GM18511 (cell line): ENCODE measurements around the gene MYCBPAP.

Experiments
- ATAC-seq: cut with Tn5 transposase; IDR thresholded peaks from one replicate; pipeline ENCODE4 v1.9.1; 2021; ENCODE audit warnings: mild to moderate bottlenecking, moderate library complexity; ENCODE audit not compliant: unreplicated experiment

MYCBPAP gene

GRCh38 chr17:50487213-50488096 lies 20.8 kb upstream of the MYCBPAP start:
- no peak for ATAC-seq

- no peak for ATAC-seq
Measured at GRCh38 chr17:50488880-50489279, 19.4 kb upstream of the MYCBPAP start.

GRCh38 chr17:50491505-50491904 lies 16.7 kb upstream of the MYCBPAP start:
- ATAC-seq, result no peak

- ATAC-seq, result no peak
Measured at GRCh38 chr17:50492214-50492613, 16.0 kb upstream of the MYCBPAP start.

- no peak for ATAC-seq
Measured at GRCh38 chr17:50493744-50494143, 14.5 kb upstream of the MYCBPAP start.

GRCh38 chr17:50495217-50495823 lies 12.9 kb upstream of the MYCBPAP start:
- ATAC-seq, result no peak

GRCh38 chr17:50495918-50496317 lies 12.3 kb upstream of the MYCBPAP start:
- ATAC-seq, result no peak

GRCh38 chr17:50498021-50498874 lies 10.0 kb upstream of the MYCBPAP start:
- ATAC-seq, result no peak

- no peak for ATAC-seq
Measured at GRCh38 chr17:50499270-50499669, 9.0 kb upstream of the MYCBPAP start.

- ATAC-seq, result no peak
Measured at GRCh38 chr17:50499721-50500120, 8.5 kb upstream of the MYCBPAP start.

GRCh38 chr17:50501054-50501453 lies 7.2 kb upstream of the MYCBPAP start:
- ATAC-seq, result no peak

- ATAC-seq, result no peak
Measured at GRCh38 chr17:50502301-50502990, 5.8 kb upstream of the MYCBPAP start.

GRCh38 chr17:50505591-50506130 lies 2.6 kb upstream of the MYCBPAP start:
- ATAC-seq, result no peak

- ATAC-seq, result no peak
Measured at GRCh38 chr17:50506298-50506697, 1.9 kb upstream of the MYCBPAP start.

GRCh38 chr17:50508573-50509460 lies 578 bp downstream of the MYCBPAP start:
- ATAC-seq, result no peak

GRCh38 chr17:50511058-50511457 lies 2.8 kb downstream of the MYCBPAP start:
- peak; percentile 84 for ATAC-seq

- ATAC-seq, result no peak
Measured at GRCh38 chr17:50513495-50513894, 5.3 kb downstream of the MYCBPAP start.

- ATAC-seq, result no peak
Measured at GRCh38 chr17:50514388-50514787, 6.1 kb downstream of the MYCBPAP start.

GRCh38 chr17:50514936-50515702 lies 6.9 kb downstream of the MYCBPAP start:
- no peak for ATAC-seq
